Retinal pigment epithelial cell (primary cell): ENCODE measurements around the gene ZC3H13.

ENCODE experiments used
- DNase-seq: peaks from one replicate; pipeline ENCODE4 v3.0.0-alpha.2; 2010; ENCODE audit warnings: low read depth
- H3K4me3 ChIP-seq: 2 replicates; pipeline ENCODE4 v1.5.1; 2011; ENCODE audit warnings: mild to moderate bottlenecking, low read length, control low read depth, moderate library complexity
- TF ChIP-seq, protein P1 (sequence below): conservative IDR thresholded peaks from 2 replicates; pipeline ENCODE4 v1.5.1; 2011; ENCODE audit warnings: low read depth, low read length, control low read depth, inconsistent platforms

Gene ZC3H13

GRCh38 chr13:45926741-45927140 is 125.8 kb downstream of the ZC3H13 start:
- no peak for DNase-seq
- TF ChIP-seq, protein P1, sequence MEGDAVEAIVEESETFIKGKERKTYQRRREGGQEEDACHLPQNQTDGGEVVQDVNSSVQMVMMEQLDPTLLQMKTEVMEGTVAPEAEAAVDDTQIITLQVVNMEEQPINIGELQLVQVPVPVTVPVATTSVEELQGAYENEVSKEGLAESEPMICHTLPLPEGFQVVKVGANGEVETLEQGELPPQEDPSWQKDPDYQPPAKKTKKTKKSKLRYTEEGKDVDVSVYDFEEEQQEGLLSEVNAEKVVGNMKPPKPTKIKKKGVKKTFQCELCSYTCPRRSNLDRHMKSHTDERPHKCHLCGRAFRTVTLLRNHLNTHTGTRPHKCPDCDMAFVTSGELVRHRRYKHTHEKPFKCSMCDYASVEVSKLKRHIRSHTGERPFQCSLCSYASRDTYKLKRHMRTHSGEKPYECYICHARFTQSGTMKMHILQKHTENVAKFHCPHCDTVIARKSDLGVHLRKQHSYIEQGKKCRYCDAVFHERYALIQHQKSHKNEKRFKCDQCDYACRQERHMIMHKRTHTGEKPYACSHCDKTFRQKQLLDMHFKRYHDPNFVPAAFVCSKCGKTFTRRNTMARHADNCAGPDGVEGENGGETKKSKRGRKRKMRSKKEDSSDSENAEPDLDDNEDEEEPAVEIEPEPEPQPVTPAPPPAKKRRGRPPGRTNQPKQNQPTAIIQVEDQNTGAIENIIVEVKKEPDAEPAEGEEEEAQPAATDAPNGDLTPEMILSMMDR, result no peak
- no peak overlapping the region for H3K4me3 ChIP-seq

DNA sequence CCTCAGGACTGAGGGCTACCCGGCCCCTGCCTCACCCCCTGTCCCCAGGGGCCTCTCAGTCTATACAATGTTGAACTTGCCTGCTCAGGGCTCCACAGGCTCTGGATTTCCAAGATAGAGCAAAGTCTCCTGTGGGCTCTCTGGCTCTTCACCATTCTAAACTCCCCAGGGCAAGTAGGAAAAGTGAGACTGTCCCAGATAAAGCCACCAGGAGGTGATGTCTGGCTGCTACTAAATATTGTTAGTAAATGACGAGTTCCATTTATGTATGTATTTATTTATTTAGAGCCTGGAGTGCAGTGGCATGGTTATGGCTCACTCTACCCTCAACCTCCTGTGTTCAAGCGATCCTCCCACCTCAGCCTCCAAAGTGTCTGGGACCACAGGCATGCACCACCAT is 127.4 kb downstream of the ZC3H13 start:
- TF ChIP-seq, protein P1, result peak; percentile 28
- DNase-seq, result no peak

GRCh38 chr13:45921162-45921736 is 131.3 kb downstream of the ZC3H13 start:
- no peak overlapping the region for H3K4me3 ChIP-seq
- no peak for DNase-seq
- TF ChIP-seq, protein P1, result no peak

More for the DNA sequence above, 127.4 kb downstream of the ZC3H13 start:
- no peak overlapping the region for H3K4me3 ChIP-seq

- DNase-seq, result no peak
- TF ChIP-seq, protein P1, result no peak
- no peak overlapping the region for H3K4me3 ChIP-seq
These were observed 133.9 kb downstream of the ZC3H13 start for GRCh38 chr13:45918597-45918996.

GRCh38 chr13:45917019-45917418 is 135.5 kb downstream of the ZC3H13 start:
- H3K4me3 ChIP-seq, result no peak overlapping the region
- DNase-seq, result no peak
- TF ChIP-seq, protein P1, result no peak

- DNase-seq, result no peak
- H3K4me3 ChIP-seq, result no peak overlapping the region
- TF ChIP-seq, protein P1, result no peak
These were observed 136.7 kb downstream of the ZC3H13 start for GRCh38 chr13:45915686-45916439.

GRCh38 chr13:45909673-45910072 is 142.9 kb downstream of the ZC3H13 start:
- no peak overlapping the region for H3K4me3 ChIP-seq
- TF ChIP-seq, protein P1, result no peak
- no peak for DNase-seq
